ENCODE measurements around the gene OSBPL7.

Gene OSBPL7

DNA sequence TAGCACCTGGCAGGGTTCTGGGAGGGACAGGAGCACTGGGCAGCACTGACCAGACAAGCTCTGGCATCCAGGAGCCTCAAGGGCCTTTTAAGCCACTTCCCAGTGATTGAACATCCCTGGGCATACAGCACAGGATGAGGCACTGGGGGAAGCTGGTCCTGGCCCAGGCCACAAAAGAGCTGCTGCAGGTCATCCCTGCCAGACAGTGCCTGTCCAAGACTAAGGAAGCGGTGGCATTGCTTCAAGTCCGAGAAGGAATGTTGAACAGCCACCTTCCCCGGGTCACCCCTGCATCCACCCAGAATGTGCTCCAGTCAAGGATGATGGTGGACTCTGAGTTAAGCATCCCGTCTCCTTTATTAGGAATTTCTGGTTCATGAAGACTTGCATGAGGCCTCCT, 1.2 kb upstream of the OSBPL7 start:
- DNase-seq, result no peak

DNA sequence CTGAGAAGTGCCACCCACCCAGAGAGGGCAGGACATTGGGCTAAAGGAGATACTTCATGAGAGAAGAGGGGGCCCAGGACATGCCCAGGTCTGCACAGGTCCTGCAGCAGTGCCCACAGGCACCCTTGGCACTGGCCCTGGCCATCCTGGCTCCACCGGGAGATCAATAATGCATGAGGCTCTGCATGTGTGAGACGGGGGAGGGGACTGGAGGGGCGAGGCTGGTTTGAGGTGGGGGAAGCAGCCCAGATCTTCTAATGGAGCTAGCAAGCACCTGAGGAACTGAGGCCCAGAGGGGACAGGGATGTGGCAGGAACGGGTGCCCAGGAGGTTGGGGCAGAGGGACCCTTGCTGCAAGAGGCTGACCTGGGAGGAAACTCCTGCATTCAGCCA, 567 bp downstream of the OSBPL7 start:
- no peak for DNase-seq

DNA sequence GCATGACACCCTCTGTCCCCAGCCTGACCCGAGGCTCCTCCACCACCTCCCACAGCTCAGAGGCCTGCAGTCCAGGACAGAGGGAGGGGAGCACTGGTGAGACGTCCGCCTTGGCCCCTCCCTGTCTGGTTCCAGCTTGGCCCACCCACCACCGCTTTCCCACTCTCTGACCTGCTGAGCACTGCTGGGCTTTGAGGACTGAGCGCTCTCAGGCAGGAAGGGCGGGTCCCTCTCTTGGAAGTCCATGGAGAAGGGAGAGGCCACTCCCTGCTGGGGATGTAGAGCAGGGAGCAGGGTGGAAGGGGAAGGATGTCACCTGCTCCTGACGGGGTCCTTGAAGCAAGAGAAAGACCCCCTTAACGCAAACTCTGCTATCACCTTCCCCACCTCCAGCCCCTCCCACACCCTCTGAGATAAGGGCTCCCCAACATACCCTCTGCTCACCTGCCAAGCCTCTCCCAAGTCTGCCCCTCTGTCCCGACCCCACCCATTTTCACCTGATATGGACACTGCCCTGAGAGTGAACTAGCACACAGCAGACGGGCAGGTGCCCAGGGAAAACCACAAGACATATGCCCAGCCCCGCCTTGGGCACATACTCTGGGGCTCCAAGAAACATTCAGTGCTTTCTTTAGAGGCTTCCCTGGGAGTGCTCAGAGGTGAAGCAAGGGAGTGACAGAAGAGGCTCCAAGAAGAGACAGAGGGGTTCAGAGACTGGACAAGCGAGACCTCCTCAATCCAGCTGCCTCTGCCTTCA, 1.4 kb downstream of the OSBPL7 start:
- no peak for DNase-seq

DNA sequence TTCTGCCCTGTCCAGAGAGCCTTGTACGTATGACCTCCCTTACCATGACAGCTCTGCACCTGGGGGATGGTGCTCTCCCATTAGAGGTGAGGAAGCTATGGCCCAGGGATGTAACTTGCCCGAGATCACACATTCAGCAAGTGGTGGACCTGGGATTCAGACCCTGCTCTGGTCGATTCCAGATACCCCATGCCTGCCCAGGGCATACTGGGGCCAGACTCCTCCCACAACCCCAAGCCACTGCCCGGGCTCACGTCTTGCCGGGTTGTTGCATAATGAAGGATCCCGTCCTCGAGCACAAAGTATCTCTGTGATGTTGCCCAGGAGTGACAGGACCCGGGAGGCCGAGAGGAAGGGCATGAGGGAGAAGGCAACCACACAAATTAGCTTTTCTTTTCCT, 2.1 kb downstream of the OSBPL7 start:
- no peak for DNase-seq

DNA sequence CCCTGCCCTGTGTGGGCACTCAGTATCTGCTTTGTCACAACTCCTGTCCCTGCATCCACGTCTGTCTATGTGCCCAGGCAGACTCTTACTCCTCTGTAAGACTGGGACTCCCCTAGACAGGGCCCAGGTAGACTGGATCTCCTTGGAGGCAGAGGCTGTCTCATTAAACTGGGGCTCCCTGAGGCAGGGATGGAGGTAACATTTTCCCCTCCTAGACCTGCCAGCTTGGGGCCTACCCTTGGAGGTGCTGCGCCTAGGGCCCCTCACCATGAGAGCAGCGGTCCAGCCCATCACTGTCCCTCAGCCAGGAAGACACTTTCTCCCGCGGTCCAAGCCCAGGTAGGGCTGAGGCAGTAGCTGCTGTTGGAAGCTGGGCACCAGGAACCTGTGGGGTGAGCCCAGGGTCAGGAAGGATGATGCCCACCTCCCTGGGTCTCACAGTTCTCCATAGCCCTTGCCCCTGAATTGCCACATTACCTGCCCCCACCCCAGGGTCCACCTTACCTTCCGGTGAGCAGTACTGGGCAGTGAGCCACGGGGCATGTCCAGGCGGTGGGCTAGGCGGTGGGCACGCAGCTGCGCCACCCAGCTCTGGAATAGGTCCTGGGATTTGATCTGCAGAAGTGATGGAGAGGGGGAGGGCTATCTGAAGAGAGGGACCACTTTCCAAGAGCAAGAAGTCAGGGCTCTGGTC, 3.4 kb downstream of the OSBPL7 start:
- no peak for DNase-seq

DNA sequence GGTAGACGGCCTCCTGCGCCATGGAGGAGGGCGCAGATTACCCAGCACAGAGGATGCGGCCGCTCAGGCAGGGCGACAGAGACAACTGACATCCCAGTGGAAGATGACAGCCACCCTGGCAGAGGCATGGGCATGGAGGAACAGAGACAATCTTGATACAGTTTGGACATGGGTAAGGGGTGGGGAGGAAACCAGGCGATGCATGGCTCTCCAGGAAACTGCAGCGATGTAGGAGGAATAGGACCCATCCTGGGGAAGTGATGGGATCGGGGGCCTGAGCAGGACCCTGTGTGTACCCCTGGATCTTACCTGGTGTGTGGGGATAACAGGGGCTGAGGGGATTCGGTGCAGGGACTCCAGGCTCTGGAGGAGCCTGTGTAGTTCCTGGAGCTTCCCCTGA, 4.6 kb downstream of the OSBPL7 start:
- no peak for DNase-seq

DNA sequence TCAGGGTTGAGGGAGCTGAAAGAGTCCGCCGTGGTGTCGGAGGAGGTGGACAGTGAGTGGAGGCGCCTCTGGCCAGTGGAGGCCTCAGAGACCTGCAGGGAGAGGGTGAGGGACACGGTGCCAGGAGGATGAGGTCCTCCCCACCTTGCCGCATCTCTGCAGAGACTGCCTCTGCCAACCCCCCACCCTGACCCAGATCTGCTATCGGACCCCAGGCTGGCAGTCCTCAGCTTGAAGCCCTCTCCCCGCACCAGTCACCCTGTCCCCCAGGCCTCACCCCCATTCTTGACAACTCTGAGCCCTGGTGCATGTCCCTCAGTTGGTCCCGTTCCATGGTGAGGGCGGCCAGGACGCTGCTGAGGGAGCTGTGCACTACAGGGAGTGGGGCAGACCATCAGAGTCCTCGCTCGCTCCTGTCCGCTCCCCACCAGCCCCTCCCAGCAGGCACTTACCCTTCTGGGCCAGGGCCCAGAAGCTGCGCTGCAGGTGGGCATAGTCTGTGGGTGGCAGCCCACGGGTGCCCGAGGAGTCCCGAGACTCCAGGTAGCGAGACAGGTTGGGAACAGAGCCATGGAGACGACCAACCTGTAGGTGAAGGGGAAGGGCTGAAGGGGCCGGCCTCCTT, 5.4 kb downstream of the OSBPL7 start:
- no peak for DNase-seq

DNA sequence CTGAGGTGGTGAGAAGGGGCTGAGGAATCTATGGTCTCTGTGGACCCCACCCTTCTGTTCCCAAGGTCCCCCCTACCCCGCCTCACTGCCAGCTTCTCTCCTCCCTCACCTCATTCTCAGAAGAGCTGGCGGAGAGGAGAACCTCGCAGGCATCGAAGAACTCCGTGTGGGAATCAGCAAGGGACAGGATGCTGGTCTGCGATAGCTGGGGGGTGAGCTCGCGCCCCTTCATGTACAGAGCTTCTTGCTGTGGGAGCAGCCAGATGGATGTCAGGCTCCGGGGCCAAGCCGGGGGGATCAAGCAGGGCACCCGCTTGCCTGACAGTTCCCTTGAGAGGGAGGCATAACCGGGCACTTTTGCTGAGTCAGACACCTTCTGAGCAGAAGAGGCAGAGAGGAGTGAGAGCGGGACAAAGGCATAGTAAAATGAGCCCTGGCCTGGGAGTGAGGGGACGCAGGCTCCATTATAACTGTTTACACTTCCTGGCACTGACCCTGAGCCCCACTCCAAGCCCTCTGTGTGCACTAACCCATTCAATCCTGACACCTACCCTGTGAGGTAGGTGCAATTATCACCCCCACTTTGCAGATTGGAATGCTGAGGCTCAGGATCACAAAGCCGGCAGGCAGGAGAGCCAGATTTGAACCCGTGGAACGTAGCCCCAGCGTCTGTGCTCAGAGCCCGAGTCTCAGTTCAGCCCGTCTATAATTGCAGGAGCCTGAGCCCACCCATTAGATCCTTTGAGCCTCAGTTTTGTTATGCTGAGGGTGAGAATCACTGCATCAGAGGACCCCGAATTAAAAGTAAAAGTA, 6.3 kb downstream of the OSBPL7 start:
- no peak for DNase-seq

DNA sequence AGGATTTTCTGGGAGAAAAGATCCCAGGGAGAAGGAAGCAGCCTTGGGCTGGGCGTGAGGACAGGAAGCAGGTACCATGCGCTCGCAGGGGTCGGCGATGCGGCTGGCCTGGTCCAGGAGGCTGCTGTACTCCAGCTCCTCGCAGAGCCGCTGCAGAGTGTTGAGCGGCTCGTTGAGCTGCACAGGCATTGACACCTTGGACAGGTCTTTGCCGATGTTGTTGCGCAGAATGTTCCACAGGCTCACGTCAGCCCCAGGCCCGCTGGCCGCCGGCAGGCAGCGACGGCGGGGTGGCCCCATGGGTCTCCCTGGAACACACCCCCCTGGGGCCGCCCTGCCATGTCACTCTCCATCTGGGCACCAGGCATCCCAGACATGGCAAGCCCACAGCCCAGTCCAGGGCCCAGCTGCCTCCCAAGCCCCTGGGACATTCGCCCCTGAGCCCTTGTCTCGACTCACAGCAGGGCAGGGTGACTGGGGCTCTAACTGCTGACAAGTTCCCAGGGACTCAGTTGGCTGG, 8.0 kb downstream of the OSBPL7 start:
- no peak for DNase-seq

DNA sequence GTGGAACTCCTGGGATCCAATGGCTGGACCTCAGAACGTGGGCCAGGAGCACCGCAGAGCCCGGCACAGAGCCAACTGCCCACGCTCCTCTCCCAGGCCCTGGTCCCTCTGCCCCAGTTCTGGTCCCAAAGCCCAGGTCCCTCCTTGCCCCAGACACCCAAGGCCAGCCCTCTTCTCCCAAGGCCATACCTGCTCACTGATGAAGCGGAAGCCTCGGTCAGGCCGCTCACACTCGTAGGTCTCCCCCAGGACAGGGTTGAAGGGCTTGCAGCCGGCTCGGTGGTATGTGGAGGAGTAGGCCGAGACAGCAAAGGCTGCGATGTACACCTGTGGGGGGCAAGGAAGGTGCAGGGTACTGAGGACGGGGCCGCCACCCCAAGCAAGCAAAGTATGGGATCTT, 8.5 kb downstream of the OSBPL7 start:
- no peak for DNase-seq

DNA sequence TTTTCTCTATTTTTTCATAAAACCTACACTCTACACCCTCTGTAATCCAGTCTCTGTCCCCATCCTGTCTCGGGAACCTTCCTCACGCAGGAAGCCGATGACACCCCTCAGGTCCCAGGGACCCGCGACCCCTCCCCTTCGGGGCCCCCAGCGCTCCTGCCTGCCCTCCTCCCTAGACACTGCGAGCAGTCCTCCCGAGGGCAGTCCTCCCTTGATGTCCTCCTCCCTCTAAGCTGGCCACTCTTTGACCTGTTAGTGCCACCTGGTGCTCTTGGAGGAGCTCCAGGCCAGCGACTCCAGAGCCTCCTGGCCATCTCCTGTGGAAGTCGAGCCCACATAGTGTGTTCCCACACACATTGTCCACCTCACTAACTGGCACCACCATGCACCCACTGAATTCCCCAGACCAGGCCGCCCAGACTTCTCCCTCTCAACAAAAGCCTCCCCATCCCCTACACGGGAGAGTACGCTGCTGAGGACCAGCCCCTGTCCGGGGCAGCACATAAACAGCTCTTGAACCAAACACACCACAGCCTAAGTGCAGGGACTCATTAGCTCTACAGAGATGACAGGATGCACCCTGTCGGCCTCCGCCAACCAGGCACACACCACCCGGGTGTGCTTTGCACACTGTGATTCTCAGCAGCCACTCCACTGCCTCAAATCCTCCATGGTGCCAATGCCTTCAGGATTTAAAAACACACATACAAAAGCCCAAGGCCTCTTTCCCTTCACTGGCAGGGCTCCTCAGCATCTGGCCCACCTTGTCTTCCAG, 9.3 kb downstream of the OSBPL7 start:
- no peak for DNase-seq

DNA sequence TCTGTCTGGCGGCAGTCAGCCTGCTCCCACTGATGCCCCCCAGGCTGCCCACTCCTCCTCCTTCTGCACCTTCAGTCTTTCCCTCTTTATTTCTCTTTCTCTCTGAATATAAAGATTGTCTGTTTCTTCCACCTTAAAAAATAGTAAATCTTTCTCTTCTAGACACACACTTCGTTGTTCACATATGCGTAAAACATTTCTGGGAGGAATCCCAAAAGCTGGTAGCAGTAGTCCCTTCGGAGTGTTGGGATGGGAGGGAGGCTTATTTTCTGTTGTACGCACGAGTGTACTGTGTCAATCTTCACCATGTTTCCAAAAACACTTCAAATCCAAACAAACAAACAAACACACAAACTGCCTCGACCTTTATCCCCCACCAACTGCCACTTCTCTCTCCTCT, 9.9 kb downstream of the OSBPL7 start:
- DNase-seq, result no peak

DNA sequence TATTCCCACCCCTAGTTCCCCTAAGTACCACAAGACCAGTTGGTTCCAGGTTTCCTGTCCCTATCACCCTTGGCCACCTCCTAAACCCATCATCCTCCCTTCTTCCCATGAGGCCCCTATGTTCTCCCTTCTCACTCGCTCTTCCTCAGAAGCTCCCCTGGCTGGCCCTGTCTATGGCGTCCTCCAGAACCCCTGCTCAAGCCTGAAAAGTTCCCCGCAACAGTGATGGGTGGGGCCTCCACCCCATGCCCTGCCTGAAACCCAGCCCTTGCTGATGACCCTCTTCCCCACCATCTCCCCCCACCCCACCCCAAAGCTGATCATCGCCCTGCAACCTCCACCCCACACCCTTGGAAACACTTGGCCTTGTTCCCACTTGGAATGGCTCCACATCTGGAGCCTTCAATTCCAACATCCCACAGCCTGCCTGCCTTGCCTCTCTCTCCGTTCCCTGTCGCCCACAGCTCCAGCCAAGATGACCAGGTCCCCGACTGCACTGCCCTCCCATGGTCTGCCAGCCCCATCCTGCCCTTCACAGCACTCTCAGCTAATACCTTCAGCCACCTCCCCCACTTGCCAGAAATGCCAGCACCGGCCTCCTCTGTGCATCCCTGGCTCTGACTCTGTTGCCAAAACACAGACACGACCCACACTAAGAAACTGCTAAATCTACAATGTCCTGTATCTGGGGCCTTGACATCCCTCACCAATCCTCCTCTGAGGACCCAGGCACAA, 10.5 kb downstream of the OSBPL7 start:
- DNase-seq, result no peak

DNA sequence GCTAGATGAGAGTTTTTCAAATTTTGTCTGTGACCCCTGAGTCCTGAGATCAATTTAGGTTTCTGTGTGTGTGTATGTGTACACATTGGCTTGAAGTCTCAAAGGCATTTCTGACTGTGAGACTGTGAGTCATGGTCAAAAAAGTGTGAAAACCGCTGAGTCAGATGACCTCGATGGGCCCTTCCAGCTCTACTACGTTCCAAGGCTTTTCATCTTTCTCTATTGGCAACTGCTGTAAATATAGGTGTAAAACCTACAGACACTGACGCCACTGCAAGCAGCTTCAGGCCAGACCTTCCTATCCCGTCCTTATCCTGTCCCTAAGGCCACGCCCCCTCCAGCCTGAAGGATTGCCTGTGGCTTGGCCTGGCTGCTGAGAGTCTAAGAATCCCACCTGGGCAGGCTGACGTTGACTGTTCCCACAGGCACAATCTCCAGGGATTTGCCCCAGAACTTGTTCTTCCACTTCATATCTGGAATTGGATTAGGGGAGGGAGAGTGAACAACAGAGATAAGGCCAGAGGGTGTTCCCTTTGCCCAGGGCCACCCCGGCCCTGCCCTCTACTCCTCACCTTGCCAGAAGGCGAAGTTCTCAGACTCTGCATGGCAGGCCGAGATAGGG, 11.3 kb downstream of the OSBPL7 start:
- DNase-seq, result no peak

DNA sequence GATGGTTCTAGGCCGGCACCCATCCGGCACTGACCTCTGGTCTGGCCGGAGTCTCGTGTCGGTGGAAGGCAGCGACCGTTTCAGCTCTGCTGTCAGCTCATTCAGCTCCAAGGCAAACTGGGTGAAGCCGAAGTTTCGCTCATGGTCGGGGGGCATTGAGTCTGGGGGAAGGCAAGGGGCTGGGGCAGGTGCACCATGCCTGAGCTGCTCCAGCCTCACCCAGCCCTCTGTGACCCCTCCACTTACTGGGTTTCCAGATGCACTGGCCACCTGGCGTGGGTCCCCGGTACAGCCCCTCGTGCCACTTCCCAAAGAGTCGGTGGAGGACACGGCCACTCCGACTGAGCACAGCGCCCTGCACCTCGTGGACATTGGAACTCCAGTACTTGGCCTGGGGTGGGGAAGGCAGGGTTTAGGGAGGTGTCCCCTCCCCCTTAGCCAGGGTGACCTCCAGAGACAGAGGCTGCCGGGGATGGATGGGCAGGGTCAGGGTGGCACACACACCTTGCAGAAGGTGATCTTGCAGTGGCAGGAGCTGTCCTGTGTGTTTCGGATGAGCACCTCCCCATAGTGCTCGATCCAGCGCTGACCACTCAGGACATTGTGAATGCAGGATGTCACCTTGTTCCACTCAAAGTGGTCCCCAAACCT, 12.6 kb downstream of the OSBPL7 start:
- no peak for DNase-seq

DNA sequence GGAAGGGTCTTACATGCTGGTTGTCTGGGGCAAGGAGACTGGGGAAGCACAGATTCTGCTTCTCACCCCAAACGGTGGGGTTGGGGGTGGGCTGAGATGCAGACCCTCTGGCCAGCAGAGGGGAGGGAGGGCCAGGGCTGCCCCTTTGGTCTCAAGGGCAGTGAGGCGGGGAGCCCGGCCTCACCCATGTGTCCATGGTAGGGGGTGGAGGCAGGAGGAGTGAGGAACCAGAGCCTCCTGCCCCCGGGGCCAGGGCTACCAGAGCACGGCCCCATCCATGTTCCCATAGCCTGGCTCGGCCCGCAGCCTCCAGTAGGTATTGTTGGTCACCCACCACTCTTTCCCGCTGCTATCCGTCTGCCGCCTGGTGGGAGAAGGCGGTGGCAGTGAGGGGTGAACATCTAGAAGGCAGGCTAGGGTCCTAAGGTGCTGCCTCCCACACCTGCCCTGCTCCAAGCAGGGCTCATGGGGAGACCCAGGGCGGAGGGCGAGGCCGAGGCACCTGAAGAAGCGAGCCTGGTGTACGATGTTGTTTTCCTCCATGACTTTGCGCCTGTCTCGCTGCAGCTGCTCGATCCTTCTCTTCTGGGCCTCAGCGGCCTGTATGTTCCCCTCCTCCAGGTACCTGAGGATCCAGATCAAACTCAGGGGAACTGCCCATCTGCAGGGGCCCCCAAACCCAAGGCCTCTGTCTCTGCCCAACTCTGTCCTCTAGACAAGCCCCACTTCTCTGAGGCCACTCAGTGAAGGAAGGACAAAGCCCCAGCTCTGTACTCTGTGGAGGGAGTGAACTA, 13.4 kb downstream of the OSBPL7 start:
- no peak for DNase-seq

DNA sequence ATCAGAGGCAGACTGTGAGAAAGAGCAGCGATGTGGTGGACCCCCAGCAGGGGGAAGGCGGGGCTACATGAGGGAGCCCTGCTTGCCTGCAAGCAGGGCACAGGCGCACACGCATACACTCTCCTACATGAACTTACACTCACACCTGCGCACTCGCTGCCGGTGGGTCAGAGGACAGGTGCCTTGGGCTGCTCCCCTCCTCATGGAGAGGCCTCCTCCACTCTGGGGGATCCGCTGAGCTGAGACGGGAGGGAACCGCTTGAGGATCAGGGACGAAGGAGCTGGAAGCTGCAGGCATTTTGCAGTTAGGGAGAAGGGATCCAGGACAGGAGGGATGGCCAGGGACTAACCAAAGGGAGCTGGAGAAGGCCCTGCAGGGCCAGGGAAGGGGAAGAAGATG, 14.2 kb downstream of the OSBPL7 start:
- DNase-seq, result no peak

DNA sequence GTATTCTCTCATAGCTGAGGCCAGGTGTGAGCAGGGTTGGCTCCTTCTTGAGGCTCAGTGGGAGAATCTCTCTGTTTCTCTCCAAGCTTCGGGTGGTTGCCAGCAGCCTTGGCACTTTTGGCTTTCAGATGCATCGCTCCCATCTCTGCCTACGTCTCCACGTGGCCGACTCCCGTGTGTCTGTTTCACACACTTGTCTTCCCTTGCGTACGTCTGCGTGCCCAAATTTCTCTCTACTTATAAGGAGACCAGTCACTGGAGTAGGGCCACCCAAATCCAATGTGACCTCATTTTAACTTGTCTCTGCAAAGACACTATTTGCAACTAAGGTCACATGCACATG, 14.7 kb downstream of the OSBPL7 start:
- no peak for DNase-seq

DNA sequence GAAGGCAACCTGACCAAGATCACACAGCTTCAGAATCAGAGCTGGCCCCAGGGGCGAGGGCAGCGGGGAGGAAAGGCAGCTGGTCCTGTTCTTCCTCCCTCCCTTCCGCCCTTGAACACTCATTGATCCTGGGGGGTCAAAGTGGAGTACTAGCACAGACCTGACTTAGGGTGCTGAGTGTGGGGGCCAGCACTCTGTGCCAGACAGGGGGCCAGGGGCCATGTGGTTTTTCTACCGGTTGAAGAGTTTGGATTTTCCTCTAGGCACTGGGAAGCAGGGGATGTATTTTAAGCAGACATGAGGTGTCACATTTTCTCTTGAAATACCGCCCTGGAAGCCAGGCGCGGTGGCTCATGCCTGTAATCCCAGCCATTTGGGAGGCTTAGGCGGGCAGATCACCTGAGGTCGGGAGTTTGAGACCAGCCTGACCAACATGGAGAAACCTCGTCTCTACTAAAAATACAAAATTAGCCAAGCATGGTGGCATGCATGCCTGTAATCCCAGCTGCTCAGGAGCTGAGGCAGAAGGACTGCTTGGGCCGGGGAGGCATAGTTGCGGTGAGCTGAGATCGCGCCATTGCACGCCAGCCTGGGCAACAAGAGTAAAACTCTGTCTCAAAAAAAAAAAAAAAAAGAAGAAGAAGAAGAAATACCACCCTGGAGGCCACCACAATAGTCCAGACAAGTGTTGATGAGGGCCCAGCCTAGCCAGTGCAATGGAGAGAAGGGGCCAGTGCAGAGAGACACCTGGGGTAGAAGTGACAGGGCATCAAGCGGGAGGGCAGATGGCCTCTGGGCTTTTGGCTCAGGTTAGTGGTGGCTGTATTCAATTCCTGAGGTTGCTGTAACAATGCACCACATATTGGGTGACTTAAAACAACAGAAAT, 15.3 kb downstream of the OSBPL7 start:
- DNase-seq, result no peak
